WTC11 (cell line): ENCODE measurements around the gene USP28.

Experiments
- CBFB ChIP-seq: sonication (generic); formaldehyde crosslinking; IDR thresholded peaks from 2 replicates; pipeline ENCODE4 v1.8.1; 2022; ENCODE audit warnings: mild to moderate bottlenecking, low read depth, missing genetic modification reagents
- CREM ChIP-seq: sonication (generic); formaldehyde crosslinking; IDR thresholded peaks from 2 replicates; pipeline ENCODE4 v1.8.1; 2022; ENCODE audit warnings: mild to moderate bottlenecking, missing genetic modification reagents, moderate library complexity
- FOXK1 ChIP-seq: sonication (generic); formaldehyde crosslinking; IDR thresholded peaks from 2 replicates; pipeline ENCODE4 v1.8.0; 2022; ENCODE audit warnings: mild to moderate bottlenecking, moderate library complexity, missing genetic modification reagents
- GRHL2 ChIP-seq: fragments of 250-450 bp; sonication (Bioruptor Pico); IDR thresholded peaks from 2 replicates; pipeline ENCODE4 v1.8.0; 2022; ENCODE audit warnings: mild to moderate bottlenecking, moderate library complexity; ENCODE audit not compliant: insufficient replicate concordance, severe bottlenecking
- KAT7 ChIP-seq: sonication (generic); formaldehyde crosslinking; IDR thresholded peaks from 2 replicates; pipeline ENCODE4 v1.8.1; 2023; ENCODE audit warnings: missing genetic modification reagents, mild to moderate bottlenecking, borderline replicate concordance
- RORB ChIP-seq: fragments of 250-450 bp; sonication (Bioruptor Pico); IDR thresholded peaks from 2 replicates; pipeline ENCODE4 v1.9.0; 2021; ENCODE audit warnings: mild to moderate bottlenecking
- ZBTB21 ChIP-seq: sonication (generic); formaldehyde crosslinking; IDR thresholded peaks from 2 replicates; pipeline ENCODE4 v1.8.1; 2023; ENCODE audit warnings: mild to moderate bottlenecking, missing genetic modification reagents, borderline replicate concordance
- TF ChIP-seq, protein P1 (sequence below): fragments of 200-600 bp; IDR thresholded peaks from 2 replicates; pipeline ENCODE4 v1.8.0; 2022; ENCODE audit warnings: antibody characterized with exemption
- TF ChIP-seq, protein P2 (sequence below): sonication (generic); formaldehyde crosslinking; IDR thresholded peaks from 2 replicates; pipeline ENCODE4 v1.8.0; 2022; ENCODE audit warnings: mild to moderate bottlenecking, missing genetic modification reagents
- TF ChIP-seq, protein P3 (sequence below): sonication (generic); formaldehyde crosslinking; IDR thresholded peaks from 2 replicates; pipeline ENCODE4 v1.8.1; 2022; ENCODE audit warnings: low read depth, mild to moderate bottlenecking, moderate library complexity, missing genetic modification reagents, borderline replicate concordance
- TF ChIP-seq, protein P4 (sequence below): sonication (generic); formaldehyde crosslinking; IDR thresholded peaks from 2 replicates; pipeline ENCODE4 v1.8.1; 2022; ENCODE audit warnings: mild to moderate bottlenecking, missing genetic modification reagents, moderate library complexity, borderline replicate concordance
- TF ChIP-seq, protein P5 (sequence below): sonication (generic); formaldehyde crosslinking; IDR thresholded peaks from 2 replicates; pipeline ENCODE4 v1.8.0; 2022; ENCODE audit warnings: missing genetic modification reagents
- TF ChIP-seq, protein P6 (sequence below): fragments of 250-450 bp; sonication (Bioruptor Pico); IDR thresholded peaks from 2 replicates; pipeline ENCODE4 v2.1.2; 2022; ENCODE audit warnings: mild to moderate bottlenecking, moderate library complexity
- TF ChIP-seq, protein P7 (sequence below): sonication (generic); formaldehyde crosslinking; IDR thresholded peaks from 2 replicates; pipeline ENCODE4 v1.8.0; 2022; ENCODE audit warnings: mild to moderate bottlenecking, missing genetic modification reagents

DNA sequence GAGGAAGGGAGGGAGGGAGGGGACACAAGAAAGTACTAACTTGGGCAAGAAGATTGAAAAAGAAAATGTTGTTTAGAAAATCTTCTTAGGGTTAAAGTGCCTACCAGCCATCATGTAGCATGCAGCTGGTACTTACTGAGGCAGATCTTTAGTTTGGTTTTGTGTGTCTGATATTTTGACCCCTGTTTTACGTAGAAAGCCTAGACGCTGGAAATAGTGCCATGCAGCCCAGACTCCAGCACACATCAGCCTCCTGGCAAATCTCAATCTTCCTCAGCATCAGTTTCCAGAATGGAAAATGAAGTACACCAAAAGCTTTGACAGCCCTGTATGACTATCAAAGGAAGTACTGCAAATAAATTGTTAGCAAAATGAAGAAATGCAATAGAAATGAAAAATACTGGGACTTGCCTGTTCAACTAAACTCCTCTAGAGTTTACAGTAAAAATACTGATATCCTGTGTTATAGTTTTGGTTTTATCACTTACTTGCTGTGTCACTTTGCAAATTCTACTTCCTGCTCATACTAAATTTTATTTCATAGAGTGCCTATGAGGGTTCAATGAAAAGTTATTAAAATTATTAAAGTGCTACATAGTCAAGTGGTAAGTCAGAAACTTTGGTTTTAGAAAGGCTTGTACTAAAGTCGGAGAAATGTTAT lies 7.4 kb downstream of the USP28 start:
- TF ChIP-seq, protein P1, sequence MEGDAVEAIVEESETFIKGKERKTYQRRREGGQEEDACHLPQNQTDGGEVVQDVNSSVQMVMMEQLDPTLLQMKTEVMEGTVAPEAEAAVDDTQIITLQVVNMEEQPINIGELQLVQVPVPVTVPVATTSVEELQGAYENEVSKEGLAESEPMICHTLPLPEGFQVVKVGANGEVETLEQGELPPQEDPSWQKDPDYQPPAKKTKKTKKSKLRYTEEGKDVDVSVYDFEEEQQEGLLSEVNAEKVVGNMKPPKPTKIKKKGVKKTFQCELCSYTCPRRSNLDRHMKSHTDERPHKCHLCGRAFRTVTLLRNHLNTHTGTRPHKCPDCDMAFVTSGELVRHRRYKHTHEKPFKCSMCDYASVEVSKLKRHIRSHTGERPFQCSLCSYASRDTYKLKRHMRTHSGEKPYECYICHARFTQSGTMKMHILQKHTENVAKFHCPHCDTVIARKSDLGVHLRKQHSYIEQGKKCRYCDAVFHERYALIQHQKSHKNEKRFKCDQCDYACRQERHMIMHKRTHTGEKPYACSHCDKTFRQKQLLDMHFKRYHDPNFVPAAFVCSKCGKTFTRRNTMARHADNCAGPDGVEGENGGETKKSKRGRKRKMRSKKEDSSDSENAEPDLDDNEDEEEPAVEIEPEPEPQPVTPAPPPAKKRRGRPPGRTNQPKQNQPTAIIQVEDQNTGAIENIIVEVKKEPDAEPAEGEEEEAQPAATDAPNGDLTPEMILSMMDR, result no peak
- no peak for TF ChIP-seq CBFB (CRISPR knock-in tag)
- TF ChIP-seq, protein P2, sequence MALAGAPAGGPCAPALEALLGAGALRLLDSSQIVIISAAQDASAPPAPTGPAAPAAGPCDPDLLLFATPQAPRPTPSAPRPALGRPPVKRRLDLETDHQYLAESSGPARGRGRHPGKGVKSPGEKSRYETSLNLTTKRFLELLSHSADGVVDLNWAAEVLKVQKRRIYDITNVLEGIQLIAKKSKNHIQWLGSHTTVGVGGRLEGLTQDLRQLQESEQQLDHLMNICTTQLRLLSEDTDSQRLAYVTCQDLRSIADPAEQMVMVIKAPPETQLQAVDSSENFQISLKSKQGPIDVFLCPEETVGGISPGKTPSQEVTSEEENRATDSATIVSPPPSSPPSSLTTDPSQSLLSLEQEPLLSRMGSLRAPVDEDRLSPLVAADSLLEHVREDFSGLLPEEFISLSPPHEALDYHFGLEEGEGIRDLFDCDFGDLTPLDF (CRISPR knock-in tag), result no peak
- no peak for TF ChIP-seq CREM
- TF ChIP-seq GRHL2 (CRISPR knock-in tag), result no peak
- TF ChIP-seq, protein P3, sequence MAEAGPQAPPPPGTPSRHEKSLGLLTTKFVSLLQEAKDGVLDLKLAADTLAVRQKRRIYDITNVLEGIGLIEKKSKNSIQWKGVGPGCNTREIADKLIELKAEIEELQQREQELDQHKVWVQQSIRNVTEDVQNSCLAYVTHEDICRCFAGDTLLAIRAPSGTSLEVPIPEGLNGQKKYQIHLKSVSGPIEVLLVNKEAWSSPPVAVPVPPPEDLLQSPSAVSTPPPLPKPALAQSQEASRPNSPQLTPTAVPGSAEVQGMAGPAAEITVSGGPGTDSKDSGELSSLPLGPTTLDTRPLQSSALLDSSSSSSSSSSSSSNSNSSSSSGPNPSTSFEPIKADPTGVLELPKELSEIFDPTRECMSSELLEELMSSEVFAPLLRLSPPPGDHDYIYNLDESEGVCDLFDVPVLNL, result no peak
- no peak for TF ChIP-seq ZBTB21 (CRISPR knock-in tag)
- TF ChIP-seq, protein P4, sequence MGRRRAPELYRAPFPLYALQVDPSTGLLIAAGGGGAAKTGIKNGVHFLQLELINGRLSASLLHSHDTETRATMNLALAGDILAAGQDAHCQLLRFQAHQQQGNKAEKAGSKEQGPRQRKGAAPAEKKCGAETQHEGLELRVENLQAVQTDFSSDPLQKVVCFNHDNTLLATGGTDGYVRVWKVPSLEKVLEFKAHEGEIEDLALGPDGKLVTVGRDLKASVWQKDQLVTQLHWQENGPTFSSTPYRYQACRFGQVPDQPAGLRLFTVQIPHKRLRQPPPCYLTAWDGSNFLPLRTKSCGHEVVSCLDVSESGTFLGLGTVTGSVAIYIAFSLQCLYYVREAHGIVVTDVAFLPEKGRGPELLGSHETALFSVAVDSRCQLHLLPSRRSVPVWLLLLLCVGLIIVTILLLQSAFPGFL (CRISPR knock-in tag), result no peak
- no peak for TF ChIP-seq KAT7 (CRISPR knock-in tag)
- no peak for TF ChIP-seq FOXK1 (CRISPR knock-in tag)
- TF ChIP-seq, protein P5, sequence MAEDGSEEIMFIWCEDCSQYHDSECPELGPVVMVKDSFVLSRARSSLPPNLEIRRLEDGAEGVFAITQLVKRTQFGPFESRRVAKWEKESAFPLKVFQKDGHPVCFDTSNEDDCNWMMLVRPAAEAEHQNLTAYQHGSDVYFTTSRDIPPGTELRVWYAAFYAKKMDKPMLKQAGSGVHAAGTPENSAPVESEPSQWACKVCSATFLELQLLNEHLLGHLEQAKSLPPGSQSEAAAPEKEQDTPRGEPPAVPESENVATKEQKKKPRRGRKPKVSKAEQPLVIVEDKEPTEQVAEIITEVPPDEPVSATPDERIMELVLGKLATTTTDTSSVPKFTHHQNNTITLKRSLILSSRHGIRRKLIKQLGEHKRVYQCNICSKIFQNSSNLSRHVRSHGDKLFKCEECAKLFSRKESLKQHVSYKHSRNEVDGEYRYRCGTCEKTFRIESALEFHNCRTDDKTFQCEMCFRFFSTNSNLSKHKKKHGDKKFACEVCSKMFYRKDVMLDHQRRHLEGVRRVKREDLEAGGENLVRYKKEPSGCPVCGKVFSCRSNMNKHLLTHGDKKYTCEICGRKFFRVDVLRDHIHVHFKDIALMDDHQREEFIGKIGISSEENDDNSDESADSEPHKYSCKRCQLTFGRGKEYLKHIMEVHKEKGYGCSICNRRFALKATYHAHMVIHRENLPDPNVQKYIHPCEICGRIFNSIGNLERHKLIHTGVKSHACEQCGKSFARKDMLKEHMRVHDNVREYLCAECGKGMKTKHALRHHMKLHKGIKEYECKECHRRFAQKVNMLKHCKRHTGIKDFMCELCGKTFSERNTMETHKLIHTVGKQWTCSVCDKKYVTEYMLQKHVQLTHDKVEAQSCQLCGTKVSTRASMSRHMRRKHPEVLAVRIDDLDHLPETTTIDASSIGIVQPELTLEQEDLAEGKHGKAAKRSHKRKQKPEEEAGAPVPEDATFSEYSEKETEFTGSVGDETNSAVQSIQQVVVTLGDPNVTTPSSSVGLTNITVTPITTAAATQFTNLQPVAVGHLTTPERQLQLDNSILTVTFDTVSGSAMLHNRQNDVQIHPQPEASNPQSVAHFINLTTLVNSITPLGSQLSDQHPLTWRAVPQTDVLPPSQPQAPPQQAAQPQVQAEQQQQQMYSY (CRISPR knock-in tag), result no peak
- TF ChIP-seq, protein P6, sequence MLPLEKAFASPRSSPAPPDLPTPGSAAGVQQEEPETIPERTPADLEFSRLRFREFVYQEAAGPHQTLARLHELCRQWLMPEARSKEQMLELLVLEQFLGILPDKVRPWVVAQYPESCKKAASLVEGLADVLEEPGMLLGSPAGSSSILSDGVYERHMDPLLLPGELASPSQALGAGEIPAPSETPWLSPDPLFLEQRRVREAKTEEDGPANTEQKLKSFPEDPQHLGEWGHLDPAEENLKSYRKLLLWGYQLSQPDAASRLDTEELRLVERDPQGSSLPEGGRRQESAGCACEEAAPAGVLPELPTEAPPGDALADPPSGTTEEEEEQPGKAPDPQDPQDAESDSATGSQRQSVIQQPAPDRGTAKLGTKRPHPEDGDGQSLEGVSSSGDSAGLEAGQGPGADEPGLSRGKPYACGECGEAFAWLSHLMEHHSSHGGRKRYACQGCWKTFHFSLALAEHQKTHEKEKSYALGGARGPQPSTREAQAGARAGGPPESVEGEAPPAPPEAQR (CRISPR knock-in tag), result no peak
- no peak for TF ChIP-seq RORB
- TF ChIP-seq, protein P7, sequence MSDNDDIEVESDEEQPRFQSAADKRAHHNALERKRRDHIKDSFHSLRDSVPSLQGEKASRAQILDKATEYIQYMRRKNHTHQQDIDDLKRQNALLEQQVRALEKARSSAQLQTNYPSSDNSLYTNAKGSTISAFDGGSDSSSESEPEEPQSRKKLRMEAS, result no peak
